Measurements from ENCODE around the gene KPNA4. TPM values are rescaled to one million over a fixed set of nuclear protein-coding genes. Genes with fewer than 3 reads are reported as not detected.

Gene KPNA4
- total RNA-seq, 1 donor from 2014 or later, result 61.5 TPM

DNA sequence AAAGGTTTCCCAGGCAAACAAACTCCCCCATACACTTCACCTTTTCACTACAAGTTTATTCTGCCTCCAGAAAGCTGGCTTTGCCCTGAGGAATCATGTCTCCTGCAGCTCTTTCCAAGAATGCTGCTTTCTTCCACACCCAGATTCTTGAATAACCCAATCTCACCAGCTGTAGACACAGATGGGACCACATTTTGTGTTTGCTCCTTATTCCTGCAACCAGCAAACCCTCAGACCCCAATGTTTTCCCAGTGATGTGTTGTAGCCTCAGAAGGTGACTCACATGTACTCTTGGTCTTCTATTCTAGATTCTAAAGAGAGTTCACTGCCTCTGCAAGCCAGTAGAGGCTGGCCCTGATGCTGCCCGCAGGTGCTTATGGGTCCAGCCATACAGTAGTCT is 92.2 kb downstream of the KPNA4 start:
- Mint-ChIP-seq H3K4me1 (ENCODE audit: low read depth, unreplicated experiment) (no peaks in the 10 kb centered on the region), H3K27me3 (ENCODE audit: unreplicated experiment) (no peaks in the 10 kb centered on the region), H3K4me3 (ENCODE audit: unreplicated experiment) (no peak overlapping the region), H3K9me3 (ENCODE audit: unreplicated experiment) (peaks cover 13% of the 10 kb centered on the region), H3K27ac (ENCODE audit: unreplicated experiment) (no peak overlapping the region), H3K36me3 (ENCODE audit: unreplicated experiment) (peaks cover 8% of the 10 kb centered on the region)
- DNase-seq, result no peak
- TF ChIP-seq CTCF (IDR thresholded peaks at IDR 0.05; ENCODE audit: partially characterized antibody, unreplicated experiment), result no peak

DNA sequence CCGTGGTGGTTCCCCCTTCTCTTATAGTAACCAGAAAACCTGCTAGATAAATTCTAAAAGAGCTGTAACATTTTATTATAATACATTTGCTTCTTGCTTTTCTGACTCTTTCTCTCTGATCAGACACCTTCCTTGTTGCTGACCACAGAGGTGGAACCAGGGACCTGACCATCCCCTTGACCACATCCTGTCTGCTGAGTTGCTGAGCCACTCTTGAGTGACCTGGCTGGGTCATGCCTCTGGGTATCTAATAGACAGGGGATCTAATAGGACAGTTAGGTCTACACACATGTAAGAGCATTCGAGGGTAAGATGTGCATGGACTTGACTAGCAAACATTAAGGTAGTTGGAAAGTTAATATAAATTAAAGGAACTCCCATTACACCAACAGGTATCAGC is 93.0 kb downstream of the KPNA4 start:
- no peaks in the 10 kb centered on the region for H3K27me3 Mint-ChIP-seq (ENCODE audit: unreplicated experiment)
- H3K4me1 Mint-ChIP-seq (ENCODE audit: low read depth, unreplicated experiment), result no peaks in the 10 kb centered on the region
- no peak overlapping the region for H3K27ac Mint-ChIP-seq (ENCODE audit: unreplicated experiment)
- peaks cover 10% of the 10 kb centered on the region for H3K9me3 Mint-ChIP-seq (ENCODE audit: unreplicated experiment)
- no peak overlapping the region for H3K4me3 Mint-ChIP-seq (ENCODE audit: unreplicated experiment)
- no peak for DNase-seq
- peaks cover 8% of the 10 kb centered on the region for H3K36me3 Mint-ChIP-seq (ENCODE audit: unreplicated experiment)
- no peak for TF ChIP-seq CTCF (IDR thresholded peaks at IDR 0.05; ENCODE audit: partially characterized antibody, unreplicated experiment)

- no peak for DNase-seq
- Mint-ChIP-seq H3K27ac (ENCODE audit: unreplicated experiment) (no peak overlapping the region), H3K36me3 (ENCODE audit: unreplicated experiment) (peaks cover 8% of the 10 kb centered on the region), H3K4me1 (ENCODE audit: low read depth, unreplicated experiment) (no peaks in the 10 kb centered on the region), H3K9me3 (ENCODE audit: unreplicated experiment) (peaks cover 10% of the 10 kb centered on the region), H3K4me3 (ENCODE audit: unreplicated experiment) (no peak overlapping the region), H3K27me3 (ENCODE audit: unreplicated experiment) (no peaks in the 10 kb centered on the region)
- no peak for TF ChIP-seq CTCF (IDR thresholded peaks at IDR 0.05; ENCODE audit: partially characterized antibody, unreplicated experiment)
Measured at GRCh38 chr3:160471892-160472291, 93.5 kb downstream of the KPNA4 start.

GRCh38 chr3:160470181-160470580 is 95.2 kb downstream of the KPNA4 start:
- no peak overlapping the region for H3K27ac Mint-ChIP-seq (ENCODE audit: unreplicated experiment)
- no peak for TF ChIP-seq CTCF (IDR thresholded peaks at IDR 0.05; ENCODE audit: partially characterized antibody, unreplicated experiment)
- no peak overlapping the region for H3K4me3 Mint-ChIP-seq (ENCODE audit: unreplicated experiment)
- DNase-seq, result no peak
- peaks cover 10% of the 10 kb centered on the region for H3K9me3 Mint-ChIP-seq (ENCODE audit: unreplicated experiment)
- peaks cover 8% of the 10 kb centered on the region for H3K36me3 Mint-ChIP-seq (ENCODE audit: unreplicated experiment)
- no peaks in the 10 kb centered on the region for H3K4me1 Mint-ChIP-seq (ENCODE audit: low read depth, unreplicated experiment)
- no peaks in the 10 kb centered on the region for H3K27me3 Mint-ChIP-seq (ENCODE audit: unreplicated experiment)

DNA sequence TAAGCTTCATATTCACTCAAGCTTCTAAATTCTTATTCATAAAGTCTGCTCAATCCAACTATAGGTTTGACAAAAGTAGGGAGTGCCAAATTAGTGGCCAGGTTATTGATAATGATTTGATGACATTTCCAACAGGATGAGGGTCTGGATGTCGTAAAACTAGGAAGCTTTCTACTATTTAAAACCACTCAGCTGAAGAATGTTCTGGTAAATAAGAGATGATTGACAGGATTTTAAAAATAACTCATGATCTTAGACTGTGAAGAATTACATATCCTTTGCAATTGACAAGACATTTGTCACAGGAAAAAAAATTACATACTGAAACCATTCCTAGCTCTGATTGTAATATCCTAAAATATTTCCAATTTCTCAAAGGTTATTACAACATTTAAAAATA is 100.4 kb downstream of the KPNA4 start:
- peaks cover 3% of the 10 kb centered on the region for H3K27me3 Mint-ChIP-seq (ENCODE audit: unreplicated experiment)
- H3K4me1 Mint-ChIP-seq (ENCODE audit: low read depth, unreplicated experiment), result no peaks in the 10 kb centered on the region
- H3K4me3 Mint-ChIP-seq (ENCODE audit: unreplicated experiment), result no peak overlapping the region
- no peak for TF ChIP-seq CTCF (IDR thresholded peaks at IDR 0.05; ENCODE audit: partially characterized antibody, unreplicated experiment)
- H3K9me3 Mint-ChIP-seq (ENCODE audit: unreplicated experiment), result peaks cover 7% of the 10 kb centered on the region
- peaks cover 10% of the 10 kb centered on the region for H3K36me3 Mint-ChIP-seq (ENCODE audit: unreplicated experiment)
- no peak overlapping the region for H3K27ac Mint-ChIP-seq (ENCODE audit: unreplicated experiment)
- DNase-seq, result no peak

All from glutamatergic neuron (in vitro differentiated cells).